GM19395 (cell line): ENCODE results near the gene RCVRN.
"Not testable (repeated sequence)": the region's sequence is repeated elsewhere in the genome, so short reads cannot be mapped to it uniquely, and the experiment has no call there.

ENCODE experiments used
- ATAC-seq: cut with Tn5 transposase; IDR thresholded peaks from one replicate; pipeline ENCODE4 v1.9.1; 2021; ENCODE audit warnings: mild to moderate bottlenecking, moderate library complexity; ENCODE audit not compliant: unreplicated experiment

Gene RCVRN

DNA sequence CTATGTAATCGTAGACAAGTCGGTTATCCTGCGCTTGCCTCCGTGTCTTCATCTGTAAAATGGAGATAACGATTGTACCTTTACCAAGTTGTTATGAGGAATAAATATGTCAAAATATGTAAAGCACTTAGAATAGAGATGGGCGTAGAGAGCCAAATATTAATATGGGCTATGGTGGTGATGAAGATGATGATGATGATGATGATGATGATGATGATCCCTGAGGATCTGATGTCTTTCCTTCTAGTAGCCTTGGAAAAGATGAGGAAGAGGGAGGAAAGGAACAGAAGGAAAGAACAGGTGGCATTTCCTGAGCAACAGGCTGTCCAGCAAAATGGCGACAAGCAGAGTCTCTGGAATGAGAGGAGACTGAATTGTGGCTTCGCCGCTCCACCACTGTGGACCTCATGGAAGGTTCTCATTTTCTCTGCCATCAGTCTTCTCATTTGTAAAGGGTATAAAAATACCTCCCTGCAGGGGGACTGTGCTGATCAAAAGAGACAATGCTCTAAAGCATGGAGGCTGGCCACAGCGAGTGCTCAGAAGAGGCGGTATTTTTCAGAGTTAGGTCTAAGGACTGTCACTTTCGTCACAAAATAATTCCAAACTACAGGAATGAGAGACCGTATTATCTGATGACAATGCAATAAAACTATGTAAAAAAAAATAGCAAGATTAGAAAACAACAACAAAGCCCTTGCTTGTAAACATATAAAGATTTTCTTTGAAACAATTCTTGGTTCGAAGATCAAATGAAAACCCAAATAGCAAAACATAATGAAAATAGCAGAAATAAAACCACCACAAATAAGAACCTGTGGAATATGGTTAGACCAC, 17.2 kb upstream of the RCVRN start:
- ATAC-seq: no peak

DNA sequence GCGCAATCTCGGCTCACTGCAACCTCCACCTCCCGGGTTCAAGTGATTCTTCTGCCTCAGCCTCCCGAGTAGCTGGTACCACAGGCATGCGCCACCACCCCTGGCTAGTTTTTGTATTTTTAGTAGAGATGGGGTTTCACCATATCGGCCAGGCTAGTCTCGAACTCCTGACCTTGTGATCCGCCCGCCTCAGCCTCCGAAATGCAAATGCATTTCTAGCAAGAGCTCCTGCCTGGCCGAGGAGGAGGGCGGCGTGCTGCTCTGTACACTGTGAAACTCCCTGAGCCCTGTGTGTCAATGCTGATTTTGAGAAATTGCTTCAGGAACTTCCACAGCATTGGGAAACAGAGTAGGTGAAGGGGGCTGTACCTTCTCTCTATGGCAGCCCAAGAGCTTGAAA, 16.1 kb upstream of the RCVRN start:
- ATAC-seq: not testable (repeated sequence)

- ATAC-seq: no peak
Observed at GRCh38 chr17:9918804-9919352, 13.8 kb upstream of the RCVRN start.

- ATAC-seq: no peak
Observed at GRCh38 chr17:9918352-9918751, 13.3 kb upstream of the RCVRN start.

- ATAC-seq: no peak
Observed at GRCh38 chr17:9917801-9918200, 12.7 kb upstream of the RCVRN start.

GRCh38 chr17:9917131-9917530, 12.1 kb upstream of the RCVRN start:
- ATAC-seq: no peak

- no peak for ATAC-seq
Observed at GRCh38 chr17:9916108-9916507, 11.0 kb upstream of the RCVRN start.

DNA sequence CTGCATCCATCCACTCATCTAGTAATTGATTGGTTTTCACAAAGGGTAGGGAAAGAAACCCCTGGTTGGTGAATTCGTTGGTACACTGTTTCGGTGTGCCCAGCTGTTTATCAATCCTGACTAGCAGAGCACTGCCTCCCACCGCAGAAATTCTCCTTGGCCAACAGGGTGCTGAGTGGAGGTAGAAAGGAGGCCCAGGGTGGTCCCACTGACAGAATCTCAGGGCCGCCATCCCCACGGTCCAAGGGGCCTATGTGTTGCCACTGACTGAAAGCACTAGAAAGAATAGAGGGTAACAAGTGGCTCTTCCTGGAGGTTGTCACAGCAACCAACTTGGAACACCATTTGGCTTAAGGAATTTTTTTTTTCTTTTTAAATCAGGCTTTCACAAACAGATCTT, 8.4 kb upstream of the RCVRN start:
- ATAC-seq: no peak

GRCh38 chr17:9912121-9913099, 7.3 kb upstream of the RCVRN start:
- no peak for ATAC-seq

- ATAC-seq: no peak
Observed at GRCh38 chr17:9911089-9911488, 6.0 kb upstream of the RCVRN start.

DNA sequence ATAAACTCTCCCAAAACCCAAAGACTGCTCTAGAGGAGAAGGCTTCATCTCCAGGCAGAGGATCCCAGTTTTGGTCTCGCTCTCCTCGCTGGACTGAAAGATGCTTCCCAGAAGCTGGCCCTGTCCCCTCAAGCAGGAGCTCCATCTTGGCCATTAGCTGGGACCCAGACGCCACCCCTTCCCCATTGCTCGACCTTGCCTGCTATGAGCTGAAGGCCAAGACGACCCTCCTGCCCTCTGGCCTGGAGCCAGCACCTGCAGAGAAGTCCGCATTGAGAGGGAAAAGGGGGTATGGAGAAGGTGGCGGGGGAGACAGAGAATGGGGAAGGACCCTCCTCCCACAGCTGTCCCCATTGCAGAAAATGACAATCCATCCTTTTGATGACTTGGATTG, 3.6 kb upstream of the RCVRN start:
- ATAC-seq: no peak

GRCh38 chr17:9907883-9908648, 3.0 kb upstream of the RCVRN start:
- no peak for ATAC-seq

GRCh38 chr17:9907131-9907530, 2.1 kb upstream of the RCVRN start:
- no peak for ATAC-seq

DNA sequence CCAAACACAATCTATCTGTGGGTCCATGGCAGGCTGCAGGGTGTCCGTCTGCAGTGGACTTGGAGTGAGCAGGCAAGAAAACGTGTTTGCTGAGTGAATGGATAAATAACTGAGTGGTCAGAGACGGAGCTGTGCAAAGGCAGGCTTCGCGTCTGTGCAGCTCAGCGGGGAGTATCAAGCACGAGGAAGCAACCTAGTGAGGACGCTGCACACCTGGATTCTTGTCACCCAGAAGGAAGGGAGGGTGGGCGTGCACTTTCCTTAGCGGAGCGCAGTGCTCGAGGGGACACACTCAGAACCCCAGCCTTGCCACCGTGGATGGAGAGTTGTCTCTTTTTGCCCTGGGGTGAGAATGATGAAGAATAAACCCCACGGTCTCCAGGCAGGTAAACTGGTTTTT, 1.5 kb upstream of the RCVRN start:
- no peak for ATAC-seq

- ATAC-seq: no peak
Observed at GRCh38 chr17:9905902-9906301, 831 bp upstream of the RCVRN start.

- no peak for ATAC-seq
Observed at GRCh38 chr17:9904277-9905077, 594 bp downstream of the RCVRN start.

GRCh38 chr17:9902120-9902519, 3.0 kb downstream of the RCVRN start:
- ATAC-seq: no peak

GRCh38 chr17:9900784-9901183, 4.3 kb downstream of the RCVRN start:
- ATAC-seq: no peak

- ATAC-seq: no peak
Observed at GRCh38 chr17:9900044-9900594, 5.0 kb downstream of the RCVRN start.
